ENCODE measurements around the gene GCN1. TPM values are rescaled to one million over a fixed set of nuclear protein-coding genes. Genes with fewer than 3 reads are reported as not detected.
A peak's percentile ranks its signal among the peaks of the same experiment; 100 is the strongest.

The GCN1 gene
- total and polyA plus RNA-seq, 2 donors (not counting 3 experiments of a cell fraction or from before 2014, with no cell fraction given), result 30.1 to 101 TPM

DNA sequence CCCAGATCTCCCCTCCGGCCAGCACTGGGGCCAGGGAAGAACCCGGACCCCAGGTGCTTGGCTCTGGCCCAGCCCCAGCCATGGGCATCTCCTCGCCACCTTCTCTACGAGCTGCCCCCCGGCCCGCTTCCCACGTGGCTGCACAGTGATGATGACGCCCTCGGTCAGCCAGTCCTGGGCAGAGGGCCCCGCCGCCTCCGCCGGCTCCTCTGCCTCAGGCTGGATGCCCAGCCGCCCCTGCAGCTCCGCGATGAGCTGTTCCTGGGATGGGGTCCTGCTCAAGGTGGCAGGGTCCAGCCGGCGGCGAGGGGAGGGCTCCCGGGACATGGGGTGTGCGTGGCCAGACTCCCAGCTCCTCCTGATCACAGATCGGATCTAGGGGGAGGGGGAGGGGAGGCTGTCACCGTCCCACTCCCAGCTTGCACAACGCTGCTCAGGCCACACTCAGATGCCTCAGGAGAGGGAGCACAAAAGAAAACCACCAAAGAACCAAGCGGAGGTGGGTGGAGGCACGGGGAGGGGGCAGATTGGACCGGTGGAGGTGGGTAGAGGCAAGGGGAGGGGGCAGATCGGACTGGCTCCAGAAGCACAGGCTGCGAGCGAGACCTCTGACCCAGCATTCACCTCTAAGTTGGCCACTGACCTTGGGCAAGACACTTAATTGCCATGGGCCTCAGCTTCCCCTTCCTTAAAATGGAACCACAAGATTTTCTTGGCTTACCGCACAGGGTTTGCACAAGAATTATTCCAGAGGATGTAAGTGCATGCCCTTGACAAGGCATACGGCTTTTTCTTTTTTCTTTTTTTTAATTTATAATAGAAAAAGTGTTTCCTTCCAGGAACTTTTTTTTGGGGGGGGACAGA is 22.5 kb upstream of the GCN1 start:
- dilution Hi-C loops (cut with MboI; ENCODE audit: extremely low pct_ligation_motif_present, low sequenced_read_pairs), result no loop called here
- Histone ChIP-seq H3K79me2 (ENCODE audit: control insufficient read depth, insufficient read depth, low read length) (peaks cover 19% of the 10 kb centered on the region), H3K9me3 (replicated peaks; ENCODE audit: control insufficient read depth, insufficient read depth, low read length) (no peaks in the 10 kb centered on the region), H3K9me1 (replicated peaks; ENCODE audit: control insufficient read depth, extremely low read depth, insufficient read depth, low read length) (no peaks in the 10 kb centered on the region), H3K36me3 (ENCODE audit: control insufficient read depth in 2 of 2, extremely low read depth in 1 of 2, insufficient read depth in 2 of 2, low read length in 2 of 2) (peaks cover 30 to 76% of the 10 kb centered on the region in 2 experiments), H3K27me3 (ENCODE audit: control insufficient read depth in 2 of 2, insufficient read depth in 2 of 2, low read length in 2 of 2) (no peaks in the 10 kb centered on the region), H3K4me1 (ENCODE audit: control insufficient read depth, extremely low read depth, insufficient read depth, low read length) (no peaks in the 10 kb centered on the region), H2AFZ (ENCODE audit: low read depth, low read length) (no peak overlapping the region), H3K27ac (ENCODE audit: insufficient read depth, low read depth, low read length) (no peak overlapping the region), H4K20me1 (replicated peaks; ENCODE audit: control insufficient read depth, extremely low read depth, insufficient read depth, low read length) (no peaks in the 10 kb centered on the region), H3K9ac (replicated peaks; ENCODE audit: extremely low read depth, insufficient read depth, low read length) (no peak overlapping the region), H3K4me2 (ENCODE audit: insufficient read depth, low read length) (no peak overlapping the region), H3K4me3 (replicated peaks in 1 of 3; ENCODE audit: insufficient read depth in 1 of 3, low read depth in 1 of 3, low read length in 3 of 3) (no peak overlapping the region)
- TF ChIP-seq, protein P1, sequence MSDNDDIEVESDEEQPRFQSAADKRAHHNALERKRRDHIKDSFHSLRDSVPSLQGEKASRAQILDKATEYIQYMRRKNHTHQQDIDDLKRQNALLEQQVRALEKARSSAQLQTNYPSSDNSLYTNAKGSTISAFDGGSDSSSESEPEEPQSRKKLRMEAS (IDR thresholded peaks at IDR 0.05; ENCODE audit: insufficient read depth, insufficient read length), result no peak
- TF ChIP-seq POLR2A (IDR thresholded peaks at IDR 0.05; ENCODE audit: low read depth, low read length), result peak; percentile 25
- FAIRE-seq (no peak), DNase-seq (ENCODE audit: low read depth, low spot score) (no peak)
- POLR2A ChIA-PET, result interaction anchor here (0.8 to 2.7 kb wide), 2 partner anchors 16 kb away, joined by 4 to 24 read pairs; partner anchors contain the start of gene RPLP0
- intact Hi-C loops (cut with micrococcal nuclease), result no loop called here
- no TSS peak for BruUV-seq (replicated peaks)
- CTCF ChIA-PET, result interaction anchor here (1.0 to 4.3 kb wide), 4 partner anchors 10 to 49 kb away, joined by 3 to 27 read pairs (median 4); partner anchors contain the start of genes PXN and RPLP0

DNA sequence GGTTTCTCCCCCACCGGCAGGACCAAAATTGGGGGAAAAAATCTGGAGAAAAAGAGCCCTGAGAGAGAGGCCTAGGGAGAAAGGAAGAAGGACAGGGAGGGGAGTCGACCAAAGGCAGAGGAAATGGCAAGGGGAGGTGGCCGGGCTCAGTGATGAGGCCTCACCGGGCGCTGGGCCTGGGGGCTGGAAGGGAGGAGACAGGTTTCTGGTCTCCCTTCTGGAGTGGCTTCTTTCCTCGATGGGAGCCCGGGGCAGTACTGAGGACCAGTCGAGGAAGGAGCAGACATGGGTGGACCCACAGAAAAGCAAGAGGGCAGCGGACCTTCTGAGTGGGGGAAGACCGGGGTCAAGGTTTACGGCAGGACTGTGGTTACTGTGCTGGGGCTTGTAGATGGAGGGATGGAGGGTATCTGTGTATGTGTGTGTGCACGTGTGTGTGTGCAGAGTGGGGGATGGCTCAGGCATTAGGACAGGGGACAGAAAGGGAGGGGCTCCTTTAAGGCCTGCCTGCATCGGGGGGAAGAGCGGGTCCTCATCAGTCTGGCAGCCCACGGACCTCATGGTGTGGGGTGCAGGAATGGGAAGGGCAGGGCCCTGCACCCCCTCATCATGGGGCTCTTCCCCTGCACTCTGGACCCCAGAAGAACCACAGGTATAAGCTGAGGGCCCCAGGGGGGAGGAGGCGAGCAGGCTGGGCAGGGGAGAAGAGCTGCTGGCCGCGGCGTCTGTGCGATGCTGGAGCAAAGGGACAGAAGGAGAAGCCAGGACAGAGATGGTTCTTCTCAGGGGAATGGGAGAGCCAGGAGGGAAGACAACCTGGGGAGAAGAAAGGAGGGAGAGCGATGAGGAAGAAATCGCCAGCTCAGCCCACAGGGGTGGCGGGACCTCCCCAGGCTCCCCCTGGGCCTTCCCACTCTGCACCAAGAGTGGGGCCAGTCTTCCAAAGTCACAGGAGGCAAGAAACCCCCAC is 21.5 kb upstream of the GCN1 start:
- Histone ChIP-seq H3K4me1 (ENCODE audit: control insufficient read depth, extremely low read depth, insufficient read depth, low read length) (no peaks in the 10 kb centered on the region), H3K27me3 (ENCODE audit: control insufficient read depth in 2 of 2, insufficient read depth in 2 of 2, low read length in 2 of 2) (no peaks in the 10 kb centered on the region), H3K9me3 (replicated peaks; ENCODE audit: control insufficient read depth, insufficient read depth, low read length) (no peaks in the 10 kb centered on the region), H2AFZ (ENCODE audit: low read depth, low read length) (no peak overlapping the region), H3K4me3 (replicated peaks in 1 of 3; ENCODE audit: insufficient read depth in 1 of 3, low read depth in 1 of 3, low read length in 3 of 3) (no peak overlapping the region), H3K4me2 (ENCODE audit: insufficient read depth, low read length) (no peak overlapping the region), H4K20me1 (replicated peaks; ENCODE audit: control insufficient read depth, extremely low read depth, insufficient read depth, low read length) (no peaks in the 10 kb centered on the region), H3K79me2 (ENCODE audit: control insufficient read depth, insufficient read depth, low read length) (peaks cover 10% of the 10 kb centered on the region), H3K36me3 (ENCODE audit: control insufficient read depth in 2 of 2, extremely low read depth in 1 of 2, insufficient read depth in 2 of 2, low read length in 2 of 2) (peaks cover 31 to 75% of the 10 kb centered on the region in 2 experiments), H3K9me1 (replicated peaks; ENCODE audit: control insufficient read depth, extremely low read depth, insufficient read depth, low read length) (no peaks in the 10 kb centered on the region), H3K9ac (replicated peaks; ENCODE audit: extremely low read depth, insufficient read depth, low read length) (no peak overlapping the region), H3K27ac (ENCODE audit: insufficient read depth, low read depth, low read length) (no peak overlapping the region)
- FAIRE-seq (no peak), DNase-seq (ENCODE audit: low read depth, low spot score) (no peak)
- dilution Hi-C loops (cut with MboI; ENCODE audit: extremely low pct_ligation_motif_present, low sequenced_read_pairs) (no loop called here), intact Hi-C loops (cut with micrococcal nuclease) (no loop called here)
- TF ChIP-seq POLR2A (IDR thresholded peaks at IDR 0.05; ENCODE audit: low read depth, low read length) (peak; percentile 34), FOS (IDR thresholded peaks at IDR 0.05; ENCODE audit: borderline replicate concordance, insufficient read depth, low read length) (no peak), POLR2AphosphoS5 (IDR thresholded peaks at IDR 0.05; ENCODE audit: insufficient read depth, low read depth, low read length) (peak; percentile 6), GATA2 (IDR thresholded peaks at IDR 0.05; ENCODE audit: insufficient read depth, insufficient read length, low read depth, low read length) (no peak)
- BruUV-seq (replicated peaks), result no TSS peak
- ChIA-PET CTCF (interaction anchor here (1.0 to 4.3 kb wide), 3 partner anchors 11 to 50 kb away, joined by 3 to 27 read pairs (median 5); partner anchors contain the start of gene PXN), POLR2A (interaction anchor here (0.8 to 1.7 kb wide), 2 partner anchors 15 kb away, joined by 4 to 7 read pairs; partner anchors contain the start of gene RPLP0)

Measured in endothelial cell of umbilical vein (primary cell).